Common myeloid progenitor, CD34-positive (primary cell): Measurements from ENCODE around the gene TEX14.
"Not testable (repeated sequence)": the region's sequence is repeated elsewhere in the genome, so short reads cannot be mapped to it uniquely, and the experiment has no call there.

Source experiments
- CTCF ChIA-PET: fragments of 350-600 bp; sonication (Branson Sonifier 250); formaldehyde crosslinking; loops from one replicate; lab custom pipeline; 2021; ENCODE audit warnings: antibody characterized with exemption; lab: Charles Lee
- POLR2A ChIA-PET: fragments of 350-600 bp; sonication (Branson Sonifier 250); formaldehyde crosslinking; loops from one replicate; lab custom pipeline; 2021; ENCODE audit warnings: antibody characterized with exemption; lab: Charles Lee
- DNase-seq, 3 donors: peaks; one replicate each; pipeline versions ENCODE4 v3.0.0 to v3.0.0-alpha.2; 2013
- H3K27ac ChIP-seq, 2 experiments: 1 replicate in 1 of 2; 2 replicates in 1 of 2; pipeline ENCODE4 v1.7.0; 2013; ENCODE audit warnings: inconsistent platforms in 2 of 2, low read length in 2 of 2, mild to moderate bottlenecking in 2 of 2, low read depth in 1 of 2, moderate library complexity in 1 of 2; ENCODE audit not compliant: severe bottlenecking in 2 of 2, insufficient read depth in 1 of 2, poor library complexity in 1 of 2
- H3K27me3 ChIP-seq, 5 experiments: replicated peaks in 2 of 5; 1 replicate in 3 of 5; 2 replicates in 2 of 5; pipeline versions ENCODE4 v1.6.1 to v1.7.0; 2013; ENCODE audit warnings: low read length in 4 of 5, mild to moderate bottlenecking in 2 of 5, moderate library complexity in 2 of 5, inconsistent platforms in 1 of 5; ENCODE audit not compliant: insufficient read depth in 5 of 5, control insufficient read depth in 4 of 5
- H3K36me3 ChIP-seq, 4 experiments: 1 replicate in 2 of 4; 2 replicates in 2 of 4; pipeline versions ENCODE4 v1.6.1 to v1.7.0; 2013; ENCODE audit warnings: low read length in 3 of 4, control low read depth in 1 of 4, mild to moderate bottlenecking in 1 of 4; ENCODE audit not compliant: control insufficient read depth in 4 of 4, insufficient read depth in 4 of 4
- H3K4me1 ChIP-seq, 4 experiments: 1 replicate in 3 of 4; 2 replicates in 1 of 4; pipeline versions ENCODE4 v1.6.1 to v1.7.1; 2013; ENCODE audit warnings: low read length in 3 of 4, mild to moderate bottlenecking in 3 of 4, control low read depth in 1 of 4, inconsistent platforms in 1 of 4, moderate library complexity in 1 of 4; ENCODE audit not compliant: control insufficient read depth in 4 of 4, insufficient read depth in 4 of 4; ENCODE audit errors: control extremely low read depth in 1 of 4
- H3K4me3 ChIP-seq, 7 experiments: 1 replicate in 4 of 7; 2 replicates in 3 of 7; pipeline versions ENCODE4 v1.5.1 to v1.7.0; 2013; ENCODE audit warnings: mild to moderate bottlenecking in 7 of 7, low read length in 6 of 7, moderate library complexity in 6 of 7, inconsistent platforms in 2 of 7, low read depth in 2 of 7, control low read depth in 1 of 7; ENCODE audit not compliant: insufficient read depth in 4 of 7, control insufficient read depth in 1 of 7; ENCODE audit errors: extremely low read depth in 1 of 7
- H3K9me3 ChIP-seq, 5 experiments: 1 replicate in 4 of 5; 2 replicates in 1 of 5; pipeline versions ENCODE4 v1.6.1 to v1.7.1; 2013; ENCODE audit warnings: low read length in 4 of 5, mild to moderate bottlenecking in 2 of 5, inconsistent platforms in 1 of 5, low read depth in 1 of 5, moderate library complexity in 1 of 5; ENCODE audit not compliant: control insufficient read depth in 4 of 5, insufficient read depth in 2 of 5; ENCODE audit errors: control extremely low read depth in 1 of 5
- WGBS: methylation state at CpG from one replicate; pipeline ENCODE4 v1.1.5; 2013; ENCODE audit not compliant: insufficient coverage; 5-methylcytosine and 5-hydroxymethylcytosine counted together

Gene TEX14

DNA sequence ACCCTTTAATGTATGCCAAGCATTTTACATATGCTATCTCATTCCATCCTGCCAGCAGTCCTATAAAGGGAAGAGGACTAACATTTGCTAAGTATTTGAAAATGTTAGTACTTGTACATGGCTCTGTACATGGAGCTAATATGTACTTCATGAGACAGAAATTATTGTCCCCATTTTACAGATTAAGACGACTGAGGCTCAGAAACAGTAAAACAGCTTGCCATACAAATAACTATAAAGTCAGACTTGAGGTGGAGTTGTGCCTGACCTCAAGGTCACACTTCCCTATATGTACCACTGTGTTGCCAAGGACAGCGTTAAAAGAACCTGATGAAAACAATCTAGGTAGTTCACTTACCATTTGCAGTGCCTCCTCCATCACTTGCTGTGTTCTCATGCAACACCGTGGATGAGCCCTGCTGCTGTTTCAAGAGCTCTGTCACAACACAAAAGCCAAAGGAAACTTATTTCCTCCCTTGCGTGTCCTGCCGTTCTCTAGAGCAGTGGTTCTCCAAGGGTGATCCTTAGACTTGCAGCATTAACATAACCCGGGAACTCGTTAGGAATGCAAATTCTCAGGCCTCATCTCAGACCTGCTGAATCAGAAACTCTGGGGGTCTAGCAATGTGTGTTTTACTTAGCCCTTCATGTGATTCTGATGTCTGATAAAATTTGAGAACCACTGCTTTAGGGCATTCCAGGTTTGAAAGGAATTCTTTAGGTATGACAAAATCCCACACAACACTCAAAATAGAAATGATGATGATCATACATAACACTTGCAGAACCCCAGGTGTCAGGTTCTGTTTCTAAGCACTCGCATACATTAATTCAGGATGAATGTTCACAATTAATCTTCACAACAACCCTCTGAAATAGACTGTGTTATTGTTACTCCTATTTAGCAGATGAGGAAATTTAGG, 126.2 kb downstream of the TEX14 start:
- H3K27me3 ChIP-seq = no peaks in the 10 kb centered on the region
- no peak overlapping the region for H3K27ac ChIP-seq
- DNase-seq = peak in 1 of 3 donors; percentile 13
- ChIA-PET CTCF (interaction anchor here (0.6 to 1.4 kb wide), 4 partner anchors 8 to 56 kb away, joined by 3 to 6 read pairs (median 3); no protein-coding TSS in a partner anchor), POLR2A (no interaction called here)
- no peaks in the 10 kb centered on the region for H3K9me3 ChIP-seq
- H3K4me3 ChIP-seq = no peak overlapping the region
- H3K4me1 ChIP-seq = peaks cover 0 to 11% (median 5%) of the 10 kb centered on the region in 4 experiments
- 91% methylated on average over 6 of the region's 8 CpGs for WGBS
- no peaks in the 10 kb centered on the region for H3K36me3 ChIP-seq

DNA sequence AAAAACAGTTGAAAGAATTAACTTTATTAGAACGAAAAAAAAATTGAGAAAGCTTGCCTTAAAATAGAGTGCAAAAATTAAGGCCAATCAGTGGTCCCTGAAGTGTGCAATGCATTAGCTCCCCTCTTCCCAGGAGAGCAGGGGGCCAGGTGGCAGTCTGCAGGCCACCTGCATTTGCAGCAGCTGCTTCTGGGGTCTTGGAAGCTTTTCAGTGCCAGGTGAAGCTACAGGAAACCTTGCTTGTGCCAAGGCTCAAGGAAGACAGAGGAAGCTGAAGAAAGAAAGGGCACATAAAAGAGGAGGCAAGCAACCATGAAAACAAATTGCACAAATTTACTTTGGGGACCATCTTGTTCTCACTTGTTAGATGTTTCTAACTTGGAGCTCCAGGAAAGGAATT, 126.9 kb downstream of the TEX14 start:
- CTCF ChIA-PET = interaction anchor here (0.6 to 1.4 kb wide), 4 partner anchors 9 to 57 kb away, joined by 3 to 6 read pairs (median 3); no protein-coding TSS in a partner anchor
- WGBS = 88% methylated on average over 1 of the region's 1 CpG

DNA sequence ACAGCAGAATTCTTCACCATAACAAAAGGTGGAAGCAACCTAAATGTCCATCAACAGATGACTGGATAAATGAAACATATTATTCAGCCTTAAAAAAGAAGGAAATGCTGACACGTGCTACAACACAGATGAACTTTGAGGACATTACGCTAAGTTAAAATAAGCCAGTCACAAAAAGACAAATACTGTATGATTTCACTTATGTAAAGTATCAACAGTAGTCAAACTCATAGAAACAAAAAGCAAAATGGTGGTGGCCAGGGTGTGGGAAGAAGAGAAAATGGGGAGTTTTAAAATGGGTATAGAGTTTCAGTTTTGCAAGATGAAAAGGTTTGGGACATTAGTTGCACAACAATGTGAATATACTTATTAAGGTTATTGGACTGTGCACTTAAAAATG, 127.6 kb downstream of the TEX14 start:
- Histone ChIP-seq H3K27me3 (no peaks in the 10 kb centered on the region), H3K36me3 (no peaks in the 10 kb centered on the region), H3K4me3 (no peak overlapping the region), H3K9me3 (no peaks in the 10 kb centered on the region), H3K4me1 (peaks cover 0 to 8% (median 4%) of the 10 kb centered on the region in 4 experiments), H3K27ac (no peak overlapping the region)
- ChIA-PET POLR2A (no interaction called here), CTCF (no interaction called here)
- no peak for DNase-seq
- WGBS = no CpG with 5 or more reads among the region's 2 CpGs

More for the DNA sequence above, 126.9 kb downstream of the TEX14 start:
- Histone ChIP-seq H3K36me3 (no peaks in the 10 kb centered on the region), H3K4me3 (no peak overlapping the region), H3K27me3 (no peaks in the 10 kb centered on the region), H3K4me1 (peaks cover 0 to 11% (median 5%) of the 10 kb centered on the region in 4 experiments), H3K27ac (no peak overlapping the region), H3K9me3 (no peaks in the 10 kb centered on the region)
- POLR2A ChIA-PET = no interaction called here
- no peak for DNase-seq

DNA sequence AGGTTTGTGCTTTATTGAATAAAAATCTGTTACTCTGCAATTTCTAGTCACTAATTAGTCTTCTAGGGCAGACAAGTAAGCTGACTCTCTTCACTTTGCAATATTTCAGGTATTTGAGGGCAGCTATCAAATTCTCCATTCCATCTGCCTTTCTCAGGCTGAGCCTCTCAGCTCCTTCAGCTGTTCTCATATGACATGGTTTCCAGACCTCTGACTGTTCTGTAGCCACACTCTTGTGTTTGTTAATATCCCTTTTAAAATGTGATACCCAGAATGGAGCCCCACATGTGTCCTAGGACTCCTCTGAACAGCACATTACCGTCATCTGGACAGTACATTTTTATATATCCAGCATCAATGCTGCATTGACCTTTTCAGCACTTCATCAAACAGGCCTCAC, 131.3 kb downstream of the TEX14 start:
- CTCF ChIA-PET = interaction anchor here (1.3 to 2.0 kb wide), 2 partner anchors 17 to 20 kb away, joined by 3 to 9 read pairs; no protein-coding TSS in a partner anchor
- POLR2A ChIA-PET = no interaction called here
- H3K27ac ChIP-seq = no peak overlapping the region
- H3K4me1 ChIP-seq = peaks cover 3 to 17% (median 10%) of the 10 kb centered on the region in 4 experiments
- no peaks in the 10 kb centered on the region for H3K27me3 ChIP-seq
- H3K4me3 ChIP-seq = no peak overlapping the region
- no CpG with 5 or more reads among the region's 1 CpG for WGBS
- DNase-seq = no peak
- no peaks in the 10 kb centered on the region for H3K36me3 ChIP-seq
- no peaks in the 10 kb centered on the region for H3K9me3 ChIP-seq

DNA sequence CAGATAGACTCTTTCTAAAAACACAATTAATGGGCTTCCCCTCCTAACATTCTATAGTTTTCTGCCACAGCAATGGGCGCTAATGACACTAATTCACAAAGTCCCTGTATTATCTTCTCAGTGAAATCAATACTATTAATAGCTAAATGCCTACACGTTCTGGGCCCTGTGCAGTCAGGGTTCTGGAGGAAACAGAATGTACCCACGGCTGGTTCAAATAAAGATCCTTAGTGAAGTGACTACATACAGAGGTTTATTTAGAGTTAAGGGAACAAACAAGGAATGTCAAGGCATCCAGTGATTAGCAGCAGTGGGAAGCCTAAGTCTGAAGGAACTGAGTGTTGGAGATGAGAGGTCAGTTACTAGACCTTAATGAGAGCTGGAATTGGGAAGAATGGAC, 133.9 kb downstream of the TEX14 start:
- Histone ChIP-seq H3K27me3 (no peaks in the 10 kb centered on the region), H3K4me3 (no peak overlapping the region), H3K27ac (no peak overlapping the region), H3K9me3 (no peaks in the 10 kb centered on the region), H3K36me3 (no peaks in the 10 kb centered on the region), H3K4me1 (peaks cover 3 to 20% (median 11%) of the 10 kb centered on the region in 4 experiments)
- CTCF ChIA-PET = no interaction called here
- no peak for DNase-seq
- POLR2A ChIA-PET = no interaction called here
- WGBS = 100% methylated on average over 2 of the region's 3 CpGs

DNA sequence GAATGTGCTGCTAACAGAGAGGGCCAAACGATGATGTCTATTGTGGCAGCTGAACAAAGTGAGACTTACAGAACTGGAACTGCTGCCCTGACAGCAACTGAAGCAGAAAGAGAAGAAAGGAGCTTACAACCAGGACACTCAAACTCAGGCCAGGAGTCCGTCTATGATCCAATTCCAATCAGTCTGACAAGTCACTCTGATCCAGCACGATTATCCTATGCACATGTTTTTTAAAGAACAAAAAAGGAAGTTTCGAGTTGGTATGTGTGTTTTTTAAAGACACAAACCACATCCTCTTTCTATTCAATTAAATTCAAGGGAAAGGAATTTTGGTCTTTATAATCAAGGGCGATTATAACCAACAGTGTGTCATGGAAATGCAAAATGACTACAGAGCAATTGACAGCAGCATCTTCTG, 135.0 kb downstream of the TEX14 start:
- WGBS = 0% methylated on average over 2 of the region's 5 CpGs
- Histone ChIP-seq H3K27ac (peak overlapping the region in 1 of 2 experiments; percentile 40), H3K4me3 (peak overlapping the region in 2 of 7 experiments; percentile 42 to 64)

DNA sequence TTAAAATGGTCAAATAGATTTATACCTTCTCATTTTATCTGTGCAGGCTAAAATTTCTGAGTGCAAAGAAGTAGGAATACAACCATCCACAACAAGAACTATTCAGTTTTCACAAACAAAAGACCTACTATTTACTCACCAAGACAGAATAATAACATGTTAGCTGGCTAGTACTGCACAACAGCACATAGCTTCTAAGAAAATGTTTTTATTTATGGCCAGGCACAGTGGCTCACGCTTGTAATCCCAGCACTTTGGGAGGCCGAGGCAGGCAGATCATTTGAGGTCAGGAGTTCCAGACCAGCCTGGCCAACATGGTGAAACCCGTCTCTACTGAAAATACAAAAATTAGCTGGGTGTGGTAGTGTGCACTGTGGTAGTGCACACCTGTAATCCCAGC, 136.7 kb downstream of the TEX14 start:
- H3K27ac ChIP-seq, POLR2A ChIA-PET, DNase-seq, H3K9me3 ChIP-seq, H3K4me3 ChIP-seq, H3K36me3 ChIP-seq, H3K27me3 ChIP-seq: not testable (repeated sequence)
- CTCF ChIA-PET = interaction anchor here (1.0 kb wide), 1 partner anchor 36 kb away, joined by 3 read pairs; no protein-coding TSS in a partner anchor
- WGBS = 100% methylated on average over 2 of the region's 3 CpGs
- H3K4me1 ChIP-seq = peaks cover 3 to 20% (median 11%) of the 10 kb centered on the region in 4 experiments

More for the DNA sequence above, 135.0 kb downstream of the TEX14 start:
- H3K9me3 ChIP-seq = no peaks in the 10 kb centered on the region
- POLR2A ChIA-PET = interaction anchor here (0.6 kb wide), 1 partner anchor 65 kb away, joined by 3 read pairs; no protein-coding TSS in a partner anchor
- CTCF ChIA-PET = interaction anchor here (1.0 kb wide), 1 partner anchor 18 kb away, joined by 3 read pairs; no protein-coding TSS in a partner anchor
- H3K27me3 ChIP-seq = no peaks in the 10 kb centered on the region
- DNase-seq = peak; percentile 29 to 80 (median 74)
- peaks cover 3 to 20% (median 11%) of the 10 kb centered on the region in 4 experiments for H3K4me1 ChIP-seq
- no peaks in the 10 kb centered on the region for H3K36me3 ChIP-seq
